MM.1S (cell line): ENCODE data around the gene ALLC.

Experiments
- DNase-seq: peaks from one replicate; pipeline ENCODE4 v3.0.0-alpha.2; 2015
- H2AFZ ChIP-seq: fragments of 300-600 bp; sonication (generic); 2 replicates; pipeline ENCODE4 v1.6.0; 2016; ENCODE audit warnings: antibody characterized with exemption, low read length
- H3F3A ChIP-seq: fragments of 300-600 bp; sonication (generic); 2 replicates; pipeline ENCODE4 v1.6.1; 2016; ENCODE audit warnings: mild to moderate bottlenecking, antibody characterized with exemption, low read length, moderate library complexity, mixed read lengths; ENCODE audit not compliant: insufficient read depth
- H3K27ac ChIP-seq: fragments of 300-600 bp; sonication (generic); 2 replicates; pipeline ENCODE4 v1.5.1; 2016; ENCODE audit warnings: mild to moderate bottlenecking, low read length
- H3K27me3 ChIP-seq: fragments of 300-600 bp; sonication (generic); replicated peaks from 2 replicates; pipeline ENCODE4 v1.6.0; 2016; ENCODE audit warnings: low read length; ENCODE audit not compliant: insufficient read depth
- H3K36me3 ChIP-seq: fragments of 300-600 bp; sonication (generic); replicated peaks from 2 replicates; pipeline ENCODE4 v1.6.1; 2016; ENCODE audit warnings: mild to moderate bottlenecking, low read length, mixed read lengths; ENCODE audit not compliant: insufficient read depth
- H3K4me1 ChIP-seq: fragments of 300-600 bp; sonication (generic); 2 replicates; pipeline ENCODE4 v1.6.1; 2016; ENCODE audit warnings: low read length, mixed read lengths
- H3K4me2 ChIP-seq: fragments of 300-600 bp; sonication (generic); 2 replicates; pipeline ENCODE4 v1.6.0; 2016; ENCODE audit warnings: low read depth, low read length
- H3K4me3 ChIP-seq: fragments of 300-600 bp; sonication (generic); 2 replicates; pipeline ENCODE4 v1.5.1; 2016; ENCODE audit warnings: low read length, mixed read lengths
- H3K79me2 ChIP-seq: fragments of 300-600 bp; sonication (generic); 2 replicates; pipeline ENCODE4 v1.6.1; 2016; ENCODE audit warnings: mixed run types, low read length, mixed read lengths
- H3K9ac ChIP-seq: fragments of 300-600 bp; sonication (generic); 2 replicates; pipeline ENCODE4 v1.6.1; 2016; ENCODE audit warnings: low read length, mixed read lengths
- H3K9me2 ChIP-seq: fragments of 300-600 bp; sonication (generic); replicated peaks from 2 replicates; pipeline ENCODE4 v1.6.1; 2016; ENCODE audit warnings: mild to moderate bottlenecking, low read length, mixed read lengths; ENCODE audit not compliant: insufficient read depth
- H3K9me3 ChIP-seq: fragments of 300-600 bp; sonication (generic); replicated peaks from 2 replicates; pipeline ENCODE4 v1.6.1; 2016; ENCODE audit warnings: mild to moderate bottlenecking, low read length, mixed read lengths; ENCODE audit not compliant: insufficient read depth
- H4K20me1 ChIP-seq: fragments of 300-600 bp; sonication (generic); 2 replicates; pipeline ENCODE4 v1.6.1; 2016; ENCODE audit warnings: mild to moderate bottlenecking, low read length, moderate library complexity, mixed read lengths; ENCODE audit not compliant: insufficient read depth
- CTCF ChIP-seq: fragments of 300-600 bp; sonication (generic); IDR thresholded peaks from 2 replicates; pipeline ENCODE4 v1.5.1; 2016; ENCODE audit warnings: antibody characterized with exemption, low read length, mixed read lengths
- EZH2 ChIP-seq: fragments of 300-600 bp; sonication (generic); optimal IDR thresholded peaks from 2 replicates; pipeline ENCODE3; 2017; ENCODE audit warnings: low read depth, mild to moderate bottlenecking, antibody characterized with exemption, low read length, mixed read lengths
- EZH2phosphoT487 ChIP-seq: fragments of 300-600 bp; sonication (generic); IDR thresholded peaks from 2 replicates; pipeline ENCODE4 v1.6.1; 2018; ENCODE audit warnings: antibody characterized with exemption, low read length

ALLC gene

DNA sequence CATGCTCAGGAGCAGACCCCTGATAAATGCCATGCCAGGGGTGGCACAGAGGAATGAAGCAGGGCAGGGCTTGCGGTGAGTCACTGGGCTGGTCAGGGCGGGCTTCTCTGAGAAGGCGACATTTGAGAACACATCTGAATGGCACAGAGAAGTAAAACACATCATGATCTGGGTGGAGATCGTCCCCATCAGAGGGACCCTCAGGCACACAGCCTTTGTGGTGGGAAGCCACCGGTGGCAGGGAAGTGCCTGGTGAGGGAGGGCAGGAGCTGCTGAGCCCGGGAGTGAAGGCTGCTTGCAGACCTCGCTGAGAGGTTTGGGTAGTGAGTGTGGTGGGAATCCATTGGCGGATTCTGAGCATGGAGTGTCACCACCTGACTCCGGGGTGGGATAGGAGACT is 89.8 kb downstream of the ALLC start:
- H3K9me2 ChIP-seq, result no peaks in the 10 kb centered on the region
- H3K27me3 ChIP-seq, result no peaks in the 10 kb centered on the region
- no peak overlapping the region for H3K4me2 ChIP-seq
- no peaks in the 10 kb centered on the region for H3K4me1 ChIP-seq
- no peak for DNase-seq
- no peaks in the 10 kb centered on the region for H3F3A ChIP-seq
- H3K4me3 ChIP-seq, result no peak overlapping the region
- H3K36me3 ChIP-seq, result no peaks in the 10 kb centered on the region
- H3K79me2 ChIP-seq, result no peaks in the 10 kb centered on the region
- H3K27ac ChIP-seq, result no peak overlapping the region
- no peaks in the 10 kb centered on the region for H4K20me1 ChIP-seq
- TF ChIP-seq CTCF (no peak), EZH2phosphoT487 (no peak), EZH2 (no peak)
- no peak overlapping the region for H3K9ac ChIP-seq
- H3K9me3 ChIP-seq, result no peaks in the 10 kb centered on the region
- no peak overlapping the region for H2AFZ ChIP-seq

GRCh38 chr2:3749201-3749600 is 91.2 kb downstream of the ALLC start:
- H3K9ac ChIP-seq, result no peak overlapping the region
- H3K9me2 ChIP-seq, result no peaks in the 10 kb centered on the region
- no peak overlapping the region for H3K4me3 ChIP-seq
- no peak for DNase-seq
- H4K20me1 ChIP-seq, result no peaks in the 10 kb centered on the region
- no peaks in the 10 kb centered on the region for H3F3A ChIP-seq
- TF ChIP-seq CTCF (no peak), EZH2phosphoT487 (no peak), EZH2 (no peak)
- H3K4me1 ChIP-seq, result no peaks in the 10 kb centered on the region
- no peak overlapping the region for H2AFZ ChIP-seq
- no peaks in the 10 kb centered on the region for H3K9me3 ChIP-seq
- no peaks in the 10 kb centered on the region for H3K36me3 ChIP-seq
- no peaks in the 10 kb centered on the region for H3K79me2 ChIP-seq
- no peak overlapping the region for H3K4me2 ChIP-seq
- no peaks in the 10 kb centered on the region for H3K27me3 ChIP-seq
- no peak overlapping the region for H3K27ac ChIP-seq

- H3K79me2 ChIP-seq, result no peaks in the 10 kb centered on the region
- H3K27ac ChIP-seq, result no peak overlapping the region
- H3K9me2 ChIP-seq, result no peaks in the 10 kb centered on the region
- no peaks in the 10 kb centered on the region for H3K36me3 ChIP-seq
- no peaks in the 10 kb centered on the region for H3F3A ChIP-seq
- no peaks in the 10 kb centered on the region for H3K4me1 ChIP-seq
- H4K20me1 ChIP-seq, result no peaks in the 10 kb centered on the region
- H2AFZ ChIP-seq, result no peak overlapping the region
- no peak overlapping the region for H3K9ac ChIP-seq
- H3K4me2 ChIP-seq, result no peak overlapping the region
- H3K27me3 ChIP-seq, result no peaks in the 10 kb centered on the region
- no peak overlapping the region for H3K4me3 ChIP-seq
- TF ChIP-seq CTCF, result no peak
- TF ChIP-seq EZH2phosphoT487, result no peak
- TF ChIP-seq EZH2, result no peak
- no peaks in the 10 kb centered on the region for H3K9me3 ChIP-seq
- no peak for DNase-seq
Observed at GRCh38 chr2:3751251-3751650, 93.3 kb downstream of the ALLC start.

DNA sequence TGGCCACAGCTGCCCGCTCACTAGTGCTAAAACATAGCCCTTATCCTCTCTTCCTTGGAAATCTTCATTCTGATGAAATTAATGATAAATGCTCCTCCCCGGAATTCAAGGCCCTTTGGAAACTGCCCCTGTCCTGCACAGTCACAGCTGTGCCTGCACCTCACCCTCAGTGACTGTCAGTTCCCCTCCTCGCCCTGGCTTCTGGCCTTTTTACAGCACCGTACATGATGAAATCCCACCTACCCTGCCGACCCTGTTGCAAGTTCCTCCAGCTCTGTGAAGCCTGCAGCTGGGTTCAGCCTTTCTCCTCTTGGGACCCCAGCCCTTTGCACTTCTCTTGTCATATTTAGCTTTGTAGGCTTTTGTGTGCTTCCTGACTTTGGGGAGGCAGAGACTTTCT is 93.8 kb downstream of the ALLC start:
- Histone ChIP-seq H3K9ac (no peak overlapping the region), H4K20me1 (no peaks in the 10 kb centered on the region), H3K9me2 (no peaks in the 10 kb centered on the region), H3F3A (no peaks in the 10 kb centered on the region), H3K36me3 (no peaks in the 10 kb centered on the region), H3K27me3 (no peaks in the 10 kb centered on the region), H3K4me2 (no peak overlapping the region), H3K79me2 (no peaks in the 10 kb centered on the region), H3K27ac (no peak overlapping the region), H3K4me3 (no peak overlapping the region), H3K4me1 (no peaks in the 10 kb centered on the region), H2AFZ (no peak overlapping the region), H3K9me3 (no peaks in the 10 kb centered on the region)
- no peak for DNase-seq
- TF ChIP-seq EZH2phosphoT487, result no peak
